Measurements from ENCODE around the gene KIAA1614.
"Not testable (repeated sequence)": the region's sequence is repeated elsewhere in the genome, so short reads cannot be mapped to it uniquely, and the experiment has no call there.

KIAA1614 gene

DNA sequence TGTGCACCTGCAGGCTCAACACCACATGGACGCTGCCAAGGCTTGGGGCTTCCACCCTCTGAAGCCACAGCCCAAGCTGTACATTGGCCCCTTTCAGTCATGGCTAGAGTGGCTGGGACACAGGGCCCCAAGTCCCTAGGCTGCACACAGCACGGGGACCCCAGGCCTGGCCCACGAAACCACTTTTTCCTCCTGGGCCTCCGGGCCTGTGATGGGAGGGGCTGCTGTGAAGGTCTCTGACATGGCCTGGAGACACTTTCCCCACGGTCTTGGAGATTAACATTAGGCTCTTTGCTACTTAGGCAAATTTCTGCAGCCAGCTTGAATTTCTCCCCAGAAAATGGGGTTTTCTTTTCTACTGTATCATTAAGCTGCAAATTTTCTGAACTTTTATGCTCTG lies 46.9 kb downstream of the KIAA1614 start:
- not testable (repeated sequence) for DNase-seq (ENCODE audit: extremely low read depth in 1 of 2, low read depth in 1 of 2)

DNA sequence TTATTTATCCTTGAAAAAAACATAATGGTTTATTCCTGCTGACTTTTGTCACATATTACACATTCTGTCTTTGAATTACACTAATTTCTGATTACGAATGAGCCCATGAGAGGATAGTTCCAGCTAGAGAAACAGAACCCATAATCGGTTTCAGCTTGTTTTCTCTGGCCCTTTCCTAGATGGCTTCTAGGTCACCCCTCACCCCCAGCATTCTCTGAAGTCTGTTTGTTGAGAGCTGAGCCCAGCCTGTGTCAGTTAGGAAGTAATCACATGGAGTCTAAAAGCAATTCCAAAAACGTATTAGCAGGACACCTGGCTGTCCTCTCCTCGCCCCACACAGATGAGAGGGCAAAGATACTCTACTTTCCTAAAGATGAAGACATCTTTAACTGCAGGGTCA lies 48.9 kb downstream of the KIAA1614 start:
- no peak for DNase-seq (ENCODE audit: extremely low read depth in 1 of 2, low read depth in 1 of 2)

- DNase-seq (ENCODE audit: extremely low read depth in 1 of 2, low read depth in 1 of 2), result no peak
Measured at GRCh38 chr1:180962178-180962577, 49.5 kb downstream of the KIAA1614 start.

DNA sequence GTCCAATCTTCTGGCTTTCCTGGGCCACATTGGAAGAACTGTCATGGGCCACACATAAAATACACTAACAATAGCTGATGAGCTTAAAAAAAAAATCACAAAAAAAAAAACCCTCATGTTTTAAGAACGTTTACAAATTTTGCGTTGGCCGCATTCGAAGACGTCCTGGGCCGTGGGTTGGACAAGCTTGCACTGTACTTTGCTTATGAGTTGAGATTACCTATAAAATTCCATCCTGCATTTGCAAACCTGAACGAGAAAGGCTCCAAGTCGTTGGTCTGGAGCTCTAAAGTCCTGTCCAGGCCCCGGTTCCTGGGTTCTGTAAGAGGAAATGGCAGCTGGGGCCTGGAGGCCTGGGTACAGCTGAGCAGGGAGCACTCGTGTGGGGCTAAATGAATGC lies 51.4 kb downstream of the KIAA1614 start:
- no peak for DNase-seq (ENCODE audit: extremely low read depth in 1 of 2, low read depth in 1 of 2)

DNA sequence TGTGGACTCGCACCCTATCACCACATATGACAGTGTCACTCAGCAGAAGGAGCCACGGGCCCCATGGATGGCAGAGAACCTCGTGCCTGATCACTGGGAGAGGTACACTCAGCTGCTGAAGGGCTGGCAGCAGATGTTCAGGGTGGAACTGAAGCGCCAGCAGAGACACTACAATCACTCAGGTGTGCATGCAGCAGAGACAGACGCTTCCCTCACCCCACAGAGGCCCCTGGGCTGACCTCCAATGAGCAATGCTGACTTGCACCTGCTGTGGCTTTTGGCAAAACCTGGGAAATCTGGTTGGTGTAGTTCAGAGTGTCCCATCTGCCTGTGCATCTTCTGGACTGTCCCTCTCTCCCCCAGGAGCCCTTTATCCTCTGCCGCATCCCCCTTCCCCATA lies 51.9 kb downstream of the KIAA1614 start:
- DNase-seq (ENCODE audit: extremely low read depth in 1 of 2, low read depth in 1 of 2), result no peak

- no peak for DNase-seq (ENCODE audit: extremely low read depth in 1 of 2, low read depth in 1 of 2)
Measured at GRCh38 chr1:180966312-180966711, 53.6 kb downstream of the KIAA1614 start.

- DNase-seq (ENCODE audit: extremely low read depth in 1 of 2, low read depth in 1 of 2), result no peak
Measured at GRCh38 chr1:180966744-180967536, 54.2 kb downstream of the KIAA1614 start.

- DNase-seq (ENCODE audit: extremely low read depth in 1 of 2, low read depth in 1 of 2), result no peak
Measured at GRCh38 chr1:180967558-180967957, 54.9 kb downstream of the KIAA1614 start.

DNA sequence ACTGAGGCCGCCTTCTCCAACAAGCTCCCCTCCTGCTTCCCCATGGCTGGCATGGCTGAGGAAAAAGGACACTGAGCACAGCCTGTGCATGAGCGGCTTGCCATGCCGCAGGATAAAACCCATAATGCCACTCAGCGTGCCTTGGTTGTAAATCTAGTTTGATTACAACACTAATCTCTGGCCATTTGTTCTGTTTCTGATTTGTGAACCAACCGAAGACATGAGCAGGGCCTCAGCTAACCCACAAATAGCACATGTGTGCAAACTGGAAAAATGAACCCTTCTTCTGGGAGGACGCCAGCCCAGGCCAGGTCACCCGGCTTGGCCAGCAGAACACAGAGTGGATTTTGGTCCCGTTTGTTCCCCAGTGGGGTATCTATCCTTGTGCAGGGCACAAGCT lies 56.1 kb downstream of the KIAA1614 start:
- DNase-seq (ENCODE audit: extremely low read depth in 1 of 2, low read depth in 1 of 2), result not testable (repeated sequence)

- no peak for DNase-seq (ENCODE audit: extremely low read depth in 1 of 2, low read depth in 1 of 2)
Measured at GRCh38 chr1:180969434-180969833, 56.7 kb downstream of the KIAA1614 start.

GRCh38 chr1:180970333-180971079 lies 57.8 kb downstream of the KIAA1614 start:
- no peak for DNase-seq (ENCODE audit: extremely low read depth in 1 of 2, low read depth in 1 of 2)

DNA sequence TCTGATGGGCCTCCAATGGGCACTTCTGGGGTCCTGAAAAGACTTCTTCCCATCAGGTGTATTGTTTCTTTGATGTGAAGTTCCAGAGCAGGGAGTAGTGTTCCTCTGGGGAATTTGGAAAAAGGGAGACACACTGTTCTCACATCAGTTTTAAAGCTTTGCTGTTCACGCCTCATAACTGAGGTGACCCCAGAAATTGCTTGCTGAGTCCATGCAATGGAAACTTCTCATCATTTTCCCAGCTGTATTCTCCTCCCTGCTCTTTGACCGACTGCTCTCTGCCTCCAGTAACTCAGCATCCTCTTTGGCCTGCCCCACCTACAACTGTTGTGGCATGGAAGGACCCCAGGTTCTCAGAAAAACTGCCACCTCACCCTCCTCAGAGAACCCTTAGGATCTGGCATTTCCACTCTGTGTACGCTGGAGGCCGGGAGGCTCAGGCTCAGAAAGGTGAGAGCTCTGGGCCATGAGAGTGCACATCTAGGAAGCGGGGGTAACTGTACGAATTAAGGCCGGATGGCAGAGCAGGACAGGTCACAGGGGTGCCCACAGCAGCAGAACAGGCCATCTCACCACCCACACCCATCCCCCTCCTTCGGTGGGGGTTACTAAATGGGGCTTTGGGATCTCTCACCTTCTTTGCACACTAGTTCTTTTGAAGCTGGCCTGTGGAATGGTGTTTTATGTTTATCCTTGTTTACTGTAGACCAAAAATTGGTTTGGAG lies 58.7 kb downstream of the KIAA1614 start:
- no peak for DNase-seq (ENCODE audit: extremely low read depth in 1 of 2, low read depth in 1 of 2)

GRCh38 chr1:180973369-180973768 lies 60.7 kb downstream of the KIAA1614 start:
- DNase-seq (ENCODE audit: extremely low read depth in 1 of 2, low read depth in 1 of 2), result no peak

DNA sequence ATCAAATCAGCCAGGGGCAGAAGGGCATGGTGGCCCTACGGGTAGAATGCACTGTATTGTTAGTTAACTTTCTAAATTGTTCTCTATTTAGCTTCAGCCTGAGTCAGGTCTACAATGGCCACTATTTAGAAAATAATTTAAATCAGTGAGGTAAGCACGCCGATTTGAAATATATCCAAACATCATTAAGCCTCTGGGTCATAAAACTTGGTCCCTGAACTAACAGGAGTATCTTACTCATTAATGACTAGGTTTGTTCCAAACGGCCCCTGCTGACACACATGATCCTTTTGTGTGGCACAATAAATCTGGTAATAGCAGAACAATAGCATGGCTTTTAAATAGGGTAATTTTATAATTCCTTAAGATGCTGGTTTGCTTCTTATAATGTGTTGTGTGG lies 61.5 kb downstream of the KIAA1614 start:
- DNase-seq (ENCODE audit: extremely low read depth in 1 of 2, low read depth in 1 of 2), result no peak

- DNase-seq (ENCODE audit: extremely low read depth in 1 of 2, low read depth in 1 of 2), result no peak
Measured at GRCh38 chr1:180975551-180975950, 62.9 kb downstream of the KIAA1614 start.

DNA sequence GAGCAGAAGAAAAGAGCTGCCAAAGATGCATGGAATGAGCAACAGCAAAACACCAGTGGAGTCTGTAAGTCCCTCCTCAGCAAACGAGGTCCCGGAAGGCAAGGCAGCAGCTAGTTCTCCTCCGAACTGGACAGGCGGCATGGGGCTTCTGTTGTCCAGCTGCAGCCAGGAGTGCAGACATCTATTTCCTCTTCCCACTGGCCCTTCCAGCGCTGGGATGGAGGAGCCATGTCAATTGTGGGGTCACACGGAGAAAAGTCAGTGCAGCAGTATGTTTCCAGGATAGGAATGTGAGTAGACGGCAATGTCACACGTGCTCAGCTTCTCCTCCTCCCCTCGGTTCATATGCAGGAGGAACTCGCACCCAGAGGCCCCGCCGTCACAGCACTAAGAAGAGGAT lies 63.5 kb downstream of the KIAA1614 start:
- DNase-seq (ENCODE audit: extremely low read depth in 1 of 2, low read depth in 1 of 2), result no peak

DNA sequence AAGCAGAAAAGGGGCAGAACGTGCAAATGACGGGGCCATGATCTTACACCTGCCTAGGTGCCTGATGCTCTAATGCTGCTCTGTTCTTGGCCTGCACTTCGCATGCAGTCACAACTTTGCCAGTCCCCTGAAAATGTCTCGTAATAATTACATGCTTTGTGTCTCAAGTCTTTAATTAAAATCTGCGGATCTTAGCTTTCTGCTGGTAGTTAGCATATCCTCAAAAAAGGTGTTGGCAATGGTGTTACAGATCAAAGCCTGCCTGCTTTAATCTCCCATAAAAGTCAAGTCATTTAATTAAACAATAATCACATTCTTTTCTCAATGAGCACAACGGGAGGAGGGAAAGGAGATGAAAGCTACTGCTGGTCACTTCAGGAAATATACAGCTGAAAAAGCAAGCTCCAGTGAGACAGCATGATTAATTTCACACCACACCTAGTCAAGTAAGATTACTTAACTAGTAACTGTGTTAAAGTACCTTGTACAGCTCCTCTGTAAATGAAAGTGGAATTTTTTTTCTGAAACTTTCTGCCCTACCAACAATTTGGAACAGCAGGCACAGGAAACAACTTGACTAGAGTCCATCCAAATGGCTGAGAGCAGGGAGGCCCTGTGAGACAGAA lies 64.1 kb downstream of the KIAA1614 start:
- no peak for DNase-seq (ENCODE audit: extremely low read depth in 1 of 2, low read depth in 1 of 2)

- DNase-seq (ENCODE audit: extremely low read depth in 1 of 2, low read depth in 1 of 2), result peak; percentile 16 to 34
Measured at GRCh38 chr1:180981596-180982387, 69.1 kb downstream of the KIAA1614 start.

- DNase-seq (ENCODE audit: extremely low read depth in 1 of 2, low read depth in 1 of 2), result no peak
Measured at GRCh38 chr1:180982422-180982821, 69.7 kb downstream of the KIAA1614 start.

DNA sequence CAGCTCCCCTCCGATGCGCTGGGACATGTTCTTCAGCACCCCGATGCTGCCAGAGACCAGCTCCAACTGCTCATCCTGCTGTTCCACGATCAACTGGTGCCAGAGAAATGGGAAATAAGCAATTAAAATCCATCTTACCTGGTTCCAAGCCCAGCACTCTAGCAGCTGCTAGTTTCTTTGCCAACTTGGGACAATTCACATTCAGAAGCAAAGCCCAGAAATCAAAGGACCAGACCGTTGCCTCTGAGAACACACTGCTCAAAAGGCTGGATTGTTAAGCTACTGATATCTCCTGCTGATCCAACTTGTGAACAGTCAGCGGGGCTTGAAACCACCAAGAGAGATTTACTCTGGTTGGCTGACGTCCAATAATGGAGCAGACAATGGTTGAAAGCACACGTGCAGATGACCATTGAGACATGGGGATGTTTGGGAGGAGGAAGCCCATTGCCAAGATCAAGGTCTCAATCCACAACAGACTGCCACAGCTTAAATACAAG lies 75.6 kb downstream of the KIAA1614 start:
- DNase-seq (ENCODE audit: extremely low read depth in 1 of 2, low read depth in 1 of 2), result no peak

Measured in stimulated activated CD8-positive, alpha-beta memory T cell treated with anti-CD3 and anti-CD28 coated beads, Interleukin-7, amount 100 ng/mL, for 48 hours (primary cell).